Suppressor macrophage (primary cell): Measurements from ENCODE around the gene BCL7B.
"Not testable (repeated sequence)": the region's sequence is repeated elsewhere in the genome, so short reads cannot be mapped to it uniquely, and the experiment has no call there.

Experiments
- DNase-seq, 4 experiments: peaks; one replicate each; pipeline ENCODE4 v3.0.0-alpha.2; 2020 to 2022

The BCL7B gene

GRCh38 chr7:73533742-73534141, 23.7 kb downstream of the BCL7B start:
- DNase-seq, result no peak

GRCh38 chr7:73532224-73532623, 25.3 kb downstream of the BCL7B start:
- no peak for DNase-seq

GRCh38 chr7:73530800-73531199, 26.7 kb downstream of the BCL7B start:
- no peak for DNase-seq

GRCh38 chr7:73526896-73527821, 30.3 kb downstream of the BCL7B start:
- DNase-seq, result peak in 3 of 4 experiments; percentile 13 to 19 (median 16)

- DNase-seq, result not testable (repeated sequence)
Observed at GRCh38 chr7:73526158-73526494, 31.4 kb downstream of the BCL7B start.

- DNase-seq, result peak; percentile 98 to 100 (median 99)
Observed at GRCh38 chr7:73522105-73522872, 35.2 kb downstream of the BCL7B start, which contains the start of gene BAZ1B. Gene BAZ1B, minus strand, starts transcription at chr7:73522293. Its CDS starts 360 bp downstream, at chr7:73521933.

GRCh38 chr7:73521636-73522104, 35.8 kb downstream of the BCL7B start:
- peak in 2 of 4 experiments; percentile 76 to 80 for DNase-seq

- DNase-seq, result peak; percentile 10 to 44 (median 36)
Observed at GRCh38 chr7:73520673-73521635, 36.5 kb downstream of the BCL7B start.

GRCh38 chr7:73519867-73520672, 37.4 kb downstream of the BCL7B start:
- peak in 2 of 4 experiments; percentile 5 to 28 for DNase-seq

GRCh38 chr7:73518470-73518869, 39.0 kb downstream of the BCL7B start:
- no peak for DNase-seq

GRCh38 chr7:73517241-73517995, 40.1 kb downstream of the BCL7B start:
- DNase-seq, result no peak

- peak in 1 of 4 experiments; percentile 7 for DNase-seq
Observed at GRCh38 chr7:73515178-73515577, 42.3 kb downstream of the BCL7B start.

- no peak for DNase-seq
Observed at GRCh38 chr7:73512018-73512780, 45.3 kb downstream of the BCL7B start.

- no peak for DNase-seq
Observed at GRCh38 chr7:73509463-73509862, 48.0 kb downstream of the BCL7B start.

- DNase-seq, result no peak
Observed at GRCh38 chr7:73507556-73507955, 49.9 kb downstream of the BCL7B start.

- DNase-seq, result no peak
Observed at GRCh38 chr7:73504920-73505319, 52.6 kb downstream of the BCL7B start.

- DNase-seq, result no peak
Observed at GRCh38 chr7:73504017-73504416, 53.5 kb downstream of the BCL7B start.

GRCh38 chr7:73503229-73503628, 54.3 kb downstream of the BCL7B start:
- no peak for DNase-seq

GRCh38 chr7:73496626-73497025, 60.9 kb downstream of the BCL7B start:
- no peak for DNase-seq

GRCh38 chr7:73495507-73495906, 62.0 kb downstream of the BCL7B start:
- DNase-seq, result not testable (repeated sequence)
